Activated T-cell treated with anti-CD3 and anti-CD28 coated beads, Interleukin-2, amount 50 U/mL, for 1 hour (primary cell): Measurements from ENCODE around the gene SNRPD1.
"Not testable (repeated sequence)": the region's sequence is repeated elsewhere in the genome, so short reads cannot be mapped to it uniquely, and the experiment has no call there.

Source experiments
- DNase-seq: peaks from one replicate; pipeline ENCODE4 v3.0.0-alpha.2; 2020

The SNRPD1 gene

DNA sequence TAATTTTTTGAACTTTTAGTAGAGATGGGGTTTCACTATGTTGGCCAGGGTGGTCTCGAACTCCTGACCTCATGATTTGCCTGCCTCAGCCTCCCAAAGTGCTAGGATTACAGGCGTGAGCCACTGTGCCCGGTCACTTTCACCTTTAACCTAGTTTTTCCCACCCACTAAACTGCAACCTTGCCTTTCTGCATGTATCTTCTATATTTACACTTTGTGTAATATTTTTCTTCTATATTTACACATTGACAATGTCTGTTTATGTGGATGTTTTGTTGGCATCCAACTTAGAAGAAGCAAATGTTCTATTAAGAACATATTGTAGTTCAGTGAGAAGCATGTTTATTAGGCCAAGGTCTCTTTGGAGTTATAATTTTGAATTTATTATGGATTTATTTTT, 26.7 kb downstream of the SNRPD1 start:
- DNase-seq: no peak

DNA sequence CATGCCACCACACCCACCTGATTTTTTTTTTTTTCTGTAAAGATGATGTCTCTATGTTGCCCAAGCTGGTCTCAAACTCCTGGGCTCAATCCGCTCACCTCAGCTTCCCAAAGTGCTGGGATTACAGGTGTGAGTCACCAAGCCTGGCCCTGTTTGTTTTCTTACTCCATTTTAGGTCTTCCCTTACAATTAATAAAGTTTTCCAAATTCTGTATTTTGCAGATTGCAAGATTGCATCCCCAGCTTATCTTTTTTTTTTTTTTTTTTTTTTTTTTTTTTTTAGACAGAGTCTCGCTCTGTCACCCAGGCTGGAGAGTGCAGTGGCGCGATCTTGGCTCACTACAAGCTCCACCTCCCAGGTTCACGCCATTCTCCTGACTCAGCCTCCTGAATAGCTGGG, 28.3 kb downstream of the SNRPD1 start:
- not testable (repeated sequence) for DNase-seq

DNA sequence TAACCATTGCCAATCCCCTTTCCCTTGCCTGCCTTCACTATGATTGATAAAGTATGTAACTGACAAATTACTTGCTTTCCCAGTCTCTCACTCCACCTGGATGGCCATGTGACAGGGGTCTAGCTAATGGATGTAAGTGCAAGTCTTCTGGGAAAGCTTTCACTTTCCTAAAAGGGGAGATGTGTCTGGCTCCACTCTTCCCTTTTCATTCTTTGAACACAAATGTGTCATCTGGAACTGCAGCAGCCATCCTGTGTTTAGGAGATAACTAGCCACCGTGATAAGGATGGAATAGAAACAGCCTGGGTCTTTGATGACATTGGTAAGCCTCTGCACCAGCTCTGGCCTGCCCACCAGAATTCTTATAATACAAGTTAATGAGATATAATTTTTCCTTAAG, 38.2 kb downstream of the SNRPD1 start:
- DNase-seq: no peak

DNA sequence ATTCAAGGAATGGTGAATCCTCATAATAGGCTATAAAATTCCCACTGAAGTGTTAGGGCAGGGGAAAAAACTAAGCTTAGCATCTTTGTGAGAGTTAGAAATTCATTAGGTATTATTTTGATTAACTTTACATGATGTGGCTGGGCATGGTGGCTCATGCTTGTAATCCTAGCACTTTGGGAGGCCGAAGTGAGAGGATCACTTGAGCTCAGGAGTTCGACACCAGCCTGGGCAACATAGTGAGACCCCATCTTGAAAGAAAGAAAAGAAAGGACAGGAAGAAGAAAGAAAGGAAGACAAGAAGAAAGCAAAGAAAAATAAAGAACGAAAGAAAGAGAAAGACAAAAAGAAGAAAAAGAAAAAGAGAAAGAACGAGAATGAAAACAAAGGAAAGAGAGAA, 40.0 kb downstream of the SNRPD1 start:
- DNase-seq: no peak

DNA sequence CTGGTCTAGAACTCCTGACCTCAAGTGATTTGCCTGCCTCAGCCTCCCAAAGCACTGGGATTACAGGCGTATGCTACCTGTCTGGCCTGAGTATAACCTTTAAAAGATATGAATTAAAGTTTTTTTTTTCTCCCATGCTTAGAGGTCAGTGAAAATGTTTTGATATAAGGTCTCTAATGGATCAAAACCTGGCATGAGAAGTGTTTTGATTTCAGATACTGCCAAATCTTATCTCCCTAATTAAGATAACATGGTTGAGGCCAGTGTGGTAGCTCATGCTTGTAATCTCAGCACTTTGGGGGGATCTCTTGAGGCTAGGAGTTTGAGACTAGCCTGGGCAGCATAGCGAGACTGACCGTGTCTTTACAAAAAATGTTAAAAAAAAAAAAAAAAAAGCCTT, 41.2 kb downstream of the SNRPD1 start:
- DNase-seq: no peak

DNA sequence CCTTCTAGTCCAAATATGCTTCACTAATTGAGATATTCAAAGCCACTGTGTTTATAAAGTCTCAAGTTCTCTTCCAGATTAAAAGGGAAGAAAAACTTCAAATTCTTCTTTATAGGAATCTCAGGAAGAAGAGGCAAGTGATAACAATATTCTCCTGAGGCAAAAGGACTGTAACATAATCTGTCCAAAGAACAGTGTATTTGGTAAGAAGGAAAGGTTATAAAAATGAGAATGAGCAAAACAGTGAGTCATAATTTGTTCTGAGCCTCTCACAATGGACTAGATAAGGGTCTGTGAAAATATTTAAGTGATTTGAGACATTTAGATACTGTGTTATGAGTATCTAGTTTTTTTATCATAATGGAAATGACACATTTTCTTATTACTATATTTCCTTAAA, 44.3 kb downstream of the SNRPD1 start:
- DNase-seq: no peak

DNA sequence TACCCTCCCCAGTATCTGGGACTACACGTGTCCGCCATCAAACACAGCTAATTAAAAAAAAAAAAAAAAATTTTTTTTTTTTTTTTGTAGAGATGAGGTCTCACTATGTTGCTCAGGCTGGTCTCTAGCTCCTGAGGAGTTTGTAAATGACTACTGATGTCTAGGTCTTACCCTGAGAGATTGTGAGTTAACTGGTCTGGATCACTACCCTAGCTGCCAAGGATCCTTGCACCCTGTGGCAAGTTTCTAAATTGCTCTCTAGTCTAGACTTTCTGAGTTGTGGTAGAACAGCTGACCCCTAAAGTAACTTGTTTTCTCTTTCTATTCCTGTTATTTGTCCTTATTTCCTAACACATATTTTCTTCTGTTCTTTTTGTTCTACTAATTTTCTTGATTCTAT, 48.0 kb downstream of the SNRPD1 start:
- no peak for DNase-seq

DNA sequence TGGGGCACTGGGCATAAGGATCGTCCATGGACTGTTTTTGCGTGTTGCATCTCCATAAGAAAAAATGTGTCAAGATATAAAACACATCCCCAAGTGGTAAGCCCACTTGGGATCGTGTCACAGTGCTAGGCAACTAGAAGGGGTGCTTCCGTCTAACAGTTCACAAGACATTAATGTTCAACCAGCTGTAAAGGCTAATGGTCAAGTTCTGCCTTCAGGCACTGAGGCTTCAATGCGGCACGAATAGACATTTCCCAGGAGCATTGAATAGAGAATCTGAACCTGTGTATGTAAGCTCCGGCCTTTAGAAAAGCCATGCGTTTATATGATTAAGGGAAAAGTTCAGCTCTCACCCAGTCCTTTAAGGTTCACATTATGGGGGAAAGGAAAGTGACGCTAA, 50.5 kb downstream of the SNRPD1 start:
- no peak for DNase-seq

DNA sequence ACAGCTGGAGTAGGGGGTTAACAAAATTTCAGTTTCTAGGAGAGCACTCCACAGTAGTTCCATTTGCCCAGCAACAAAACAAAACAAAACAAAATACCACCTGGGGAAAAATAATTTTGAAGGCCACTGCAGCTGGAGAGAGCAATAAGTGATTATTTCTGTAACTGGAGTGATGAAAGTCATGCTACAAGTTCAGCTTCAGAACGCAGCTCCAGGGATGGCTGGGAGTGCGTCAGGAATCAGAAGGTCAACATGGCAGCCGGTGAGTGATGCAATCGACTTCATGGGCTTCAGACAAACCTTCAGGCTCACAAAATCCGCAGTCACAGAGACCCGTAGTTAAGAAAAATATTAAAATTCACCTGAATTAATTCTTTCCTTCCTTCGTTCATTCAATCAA, 51.5 kb downstream of the SNRPD1 start:
- DNase-seq: no peak

DNA sequence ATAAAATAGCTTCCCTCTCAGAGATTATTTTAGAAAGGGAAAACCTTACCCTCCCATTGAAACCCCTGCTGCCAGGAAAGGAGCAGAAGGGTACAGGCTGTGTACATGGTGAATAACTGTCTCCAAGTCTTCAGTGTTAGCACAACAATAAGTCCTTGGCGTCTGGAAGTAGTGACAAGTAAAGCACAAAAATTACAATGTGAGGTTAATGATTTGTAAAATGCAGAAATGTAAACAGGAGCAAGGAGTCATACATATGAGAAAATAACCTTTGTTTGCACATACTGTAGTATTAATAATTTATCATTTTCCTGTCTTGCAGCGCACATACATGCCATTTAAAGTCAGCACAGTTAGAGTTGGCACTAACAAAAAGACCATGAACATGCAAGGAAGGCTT, 52.0 kb downstream of the SNRPD1 start:
- no peak for DNase-seq

DNA sequence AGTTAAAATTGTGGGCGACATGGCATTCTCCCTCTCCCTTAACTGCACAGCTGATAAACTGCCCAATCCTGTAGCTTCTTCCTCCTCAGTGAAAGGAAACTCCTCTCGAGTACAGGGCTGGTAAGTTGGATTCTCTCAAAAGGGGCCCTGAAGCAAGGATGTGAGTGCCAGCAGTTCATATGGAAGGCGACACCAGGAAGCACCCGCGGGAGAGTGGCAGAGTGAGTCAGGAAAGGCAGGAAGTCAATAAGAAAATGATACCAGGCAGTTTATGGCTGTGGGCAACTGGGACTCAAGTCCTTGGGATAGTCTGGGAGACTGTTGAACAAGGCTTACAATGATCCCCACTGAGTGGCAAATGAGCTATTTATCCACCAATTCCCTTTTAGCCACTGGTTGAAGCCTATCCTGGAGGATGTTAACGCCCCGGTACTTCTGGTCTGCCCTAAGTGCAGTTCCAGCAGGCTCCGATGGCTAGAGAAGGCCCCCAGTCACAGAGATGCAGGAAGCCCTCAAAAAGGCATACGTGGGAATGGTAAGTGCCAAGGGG, 57.7 kb downstream of the SNRPD1 start:
- no peak for DNase-seq

DNA sequence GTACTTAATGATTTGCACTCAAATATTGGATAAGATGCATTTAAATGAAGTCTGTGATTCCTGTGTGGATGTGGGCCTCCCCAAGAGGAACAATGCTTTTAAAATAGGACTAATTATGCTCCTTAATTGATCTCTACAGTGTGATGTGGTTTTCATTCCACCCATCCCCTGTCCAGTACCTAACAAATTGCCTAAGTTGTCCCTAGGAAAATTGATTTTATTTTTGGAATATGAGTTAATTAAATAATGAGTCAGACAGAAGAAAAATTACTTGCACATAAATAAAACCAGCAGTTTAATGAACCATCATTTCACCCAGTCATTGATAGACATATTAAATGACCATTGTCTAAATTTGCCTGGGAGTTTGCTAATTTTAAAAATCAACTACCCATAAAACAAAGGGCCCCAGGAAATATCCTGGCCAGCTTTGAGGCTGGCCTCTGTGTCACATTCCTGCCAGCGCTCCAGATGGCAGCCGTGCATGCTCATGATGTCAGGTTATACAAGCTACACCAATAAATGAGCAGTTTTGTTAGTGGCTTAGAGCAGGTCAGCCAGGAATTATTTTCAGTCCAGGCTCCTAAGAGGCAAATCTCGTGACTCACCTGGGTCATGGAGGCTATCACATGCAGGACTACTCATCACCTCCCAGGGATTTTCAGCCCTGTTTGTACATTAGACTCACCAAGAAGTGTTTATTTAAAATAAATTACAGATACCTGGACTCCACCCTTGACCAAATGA, 60.6 kb downstream of the SNRPD1 start:
- DNase-seq: no peak

DNA sequence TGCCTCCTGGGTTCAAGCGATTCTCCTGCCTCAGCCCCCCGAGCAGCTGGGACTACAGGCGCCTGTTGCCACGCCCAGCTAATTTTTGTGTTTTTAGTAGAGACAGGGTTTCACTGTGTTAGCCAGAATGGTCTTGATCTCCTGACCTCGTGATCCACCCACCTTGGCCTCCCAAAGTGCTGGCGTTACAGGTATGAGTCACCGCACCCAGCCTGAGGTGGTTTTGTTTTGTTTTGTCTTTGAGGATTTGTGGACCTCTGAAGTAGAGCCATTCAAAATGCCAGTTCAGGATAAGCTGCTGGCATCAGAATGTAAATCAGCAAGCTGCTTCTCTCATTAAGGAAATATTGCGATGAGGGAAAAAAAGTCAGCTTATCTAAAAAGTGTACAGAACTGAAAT, 63.2 kb downstream of the SNRPD1 start:
- not testable (repeated sequence) for DNase-seq

DNA sequence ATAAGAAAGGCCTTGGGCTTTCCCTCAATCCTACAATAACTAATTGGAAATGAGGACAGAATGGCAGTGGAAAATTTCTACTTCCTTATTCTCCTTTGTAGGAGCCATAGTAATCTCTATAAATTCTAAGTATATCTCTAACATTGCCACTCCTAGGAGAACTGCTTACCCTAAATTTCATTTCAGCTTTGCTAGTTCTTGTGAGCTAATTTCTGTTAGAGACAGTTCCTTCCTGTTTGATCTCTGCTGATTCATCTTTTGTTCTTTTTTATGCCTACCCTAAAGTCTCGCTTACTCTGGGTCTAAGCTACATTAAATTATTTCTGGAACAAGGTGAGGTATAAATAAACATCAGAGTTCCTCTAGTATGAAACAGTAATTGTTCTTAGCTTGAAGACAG, 66.7 kb downstream of the SNRPD1 start:
- no peak for DNase-seq

DNA sequence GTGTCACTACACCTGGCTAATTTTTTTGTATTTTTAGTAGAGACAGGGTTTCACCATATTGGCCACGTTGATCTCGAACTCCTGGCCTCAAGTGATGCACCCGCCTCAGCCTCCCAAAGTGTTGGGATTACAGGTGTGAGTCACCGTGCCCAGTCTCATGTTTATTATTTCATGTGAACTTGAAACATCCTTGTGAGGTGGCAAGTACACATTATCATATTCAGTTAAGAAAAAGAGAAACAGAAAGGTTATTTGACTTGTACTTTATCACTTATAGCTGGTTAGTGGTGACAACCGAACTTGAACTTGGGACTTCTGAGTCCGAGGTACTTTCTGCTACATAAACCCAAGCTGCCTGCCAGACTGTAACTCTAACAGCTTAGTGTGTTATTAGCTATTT, 68.0 kb downstream of the SNRPD1 start:
- no peak for DNase-seq

DNA sequence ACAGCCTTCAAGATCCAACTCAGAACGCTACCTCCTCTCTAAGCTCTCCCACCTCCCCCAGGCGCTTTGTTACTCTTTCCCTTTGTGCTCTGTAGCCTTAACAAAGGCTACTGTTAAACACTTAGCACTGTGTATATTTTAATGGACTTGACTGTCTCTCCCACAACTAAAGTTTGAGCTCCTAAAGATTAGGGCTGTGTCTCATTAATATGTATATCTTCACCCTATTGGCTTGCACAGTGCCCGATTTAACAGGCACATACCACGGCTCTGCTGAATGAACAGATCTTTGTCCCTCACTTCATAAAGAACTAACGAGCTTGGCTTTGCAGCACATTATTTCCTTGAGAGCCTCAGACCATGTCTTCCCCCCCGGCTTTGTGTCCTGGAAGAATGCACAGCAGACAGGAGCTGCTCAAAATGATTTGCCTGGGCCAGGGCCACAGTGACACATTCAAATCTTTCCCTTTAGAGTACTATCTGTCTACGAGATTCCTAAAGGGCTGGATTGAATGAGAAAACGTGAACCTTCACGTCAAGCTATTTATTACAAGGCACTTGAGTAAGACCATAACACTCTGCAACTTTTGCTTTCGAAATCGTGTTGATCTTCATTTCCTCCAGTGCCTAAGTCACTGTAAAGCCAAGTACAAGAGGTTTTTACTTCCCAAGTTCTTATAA, 70.4 kb downstream of the SNRPD1 start:
- DNase-seq: peak; percentile 29
